ENCODE data around the gene BRAP. TPM values are rescaled to one million over a fixed set of nuclear protein-coding genes. Genes with fewer than 3 reads are reported as not detected.

Gene BRAP
- total and polyA plus RNA-seq, 10 of the 15 experiments (the other 5 are each of a cell fraction or from before 2014, with no cell fraction given) = 2.3 to 28.2 (median 17.8) TPM

DNA sequence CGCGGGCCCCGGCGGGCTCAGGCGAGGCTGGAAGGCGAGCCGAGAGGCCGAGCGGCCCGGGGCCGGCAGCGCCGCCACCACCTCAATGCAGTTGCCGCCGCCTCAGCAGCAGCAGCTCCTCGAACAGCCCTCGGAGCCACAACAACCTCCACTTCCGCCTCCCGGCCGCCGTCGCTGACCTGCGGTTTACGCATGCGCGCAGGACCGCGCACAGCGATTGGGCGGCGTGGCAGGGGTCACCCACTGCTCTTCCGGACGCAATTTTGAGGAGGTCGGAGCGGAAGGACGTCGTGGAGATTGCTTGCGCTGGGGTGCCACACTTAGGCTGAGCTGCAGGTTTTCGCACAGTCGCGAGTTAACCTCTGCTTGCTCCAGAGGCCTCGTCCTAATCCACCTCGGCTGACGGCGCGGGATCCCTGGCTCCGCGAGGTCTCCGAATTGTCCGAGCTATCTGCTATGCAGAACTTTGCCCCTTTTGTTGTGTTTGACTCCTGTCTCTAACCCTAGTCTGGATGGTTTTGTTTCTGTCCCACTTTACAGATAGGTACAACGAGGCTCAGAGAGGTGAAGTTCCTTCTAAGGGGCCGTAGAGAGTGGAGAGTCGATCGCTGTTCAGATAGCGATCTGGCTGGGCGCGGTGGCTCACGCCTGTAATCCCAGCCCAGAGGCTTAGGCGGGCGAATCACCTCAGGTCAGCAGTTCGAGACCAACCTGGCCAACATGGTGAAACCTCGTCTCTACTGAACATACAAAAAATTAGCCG is at the start of gene BRAP, which contains the start of gene ACAD10 (continued):
- TF ChIP-seq, protein P1, sequence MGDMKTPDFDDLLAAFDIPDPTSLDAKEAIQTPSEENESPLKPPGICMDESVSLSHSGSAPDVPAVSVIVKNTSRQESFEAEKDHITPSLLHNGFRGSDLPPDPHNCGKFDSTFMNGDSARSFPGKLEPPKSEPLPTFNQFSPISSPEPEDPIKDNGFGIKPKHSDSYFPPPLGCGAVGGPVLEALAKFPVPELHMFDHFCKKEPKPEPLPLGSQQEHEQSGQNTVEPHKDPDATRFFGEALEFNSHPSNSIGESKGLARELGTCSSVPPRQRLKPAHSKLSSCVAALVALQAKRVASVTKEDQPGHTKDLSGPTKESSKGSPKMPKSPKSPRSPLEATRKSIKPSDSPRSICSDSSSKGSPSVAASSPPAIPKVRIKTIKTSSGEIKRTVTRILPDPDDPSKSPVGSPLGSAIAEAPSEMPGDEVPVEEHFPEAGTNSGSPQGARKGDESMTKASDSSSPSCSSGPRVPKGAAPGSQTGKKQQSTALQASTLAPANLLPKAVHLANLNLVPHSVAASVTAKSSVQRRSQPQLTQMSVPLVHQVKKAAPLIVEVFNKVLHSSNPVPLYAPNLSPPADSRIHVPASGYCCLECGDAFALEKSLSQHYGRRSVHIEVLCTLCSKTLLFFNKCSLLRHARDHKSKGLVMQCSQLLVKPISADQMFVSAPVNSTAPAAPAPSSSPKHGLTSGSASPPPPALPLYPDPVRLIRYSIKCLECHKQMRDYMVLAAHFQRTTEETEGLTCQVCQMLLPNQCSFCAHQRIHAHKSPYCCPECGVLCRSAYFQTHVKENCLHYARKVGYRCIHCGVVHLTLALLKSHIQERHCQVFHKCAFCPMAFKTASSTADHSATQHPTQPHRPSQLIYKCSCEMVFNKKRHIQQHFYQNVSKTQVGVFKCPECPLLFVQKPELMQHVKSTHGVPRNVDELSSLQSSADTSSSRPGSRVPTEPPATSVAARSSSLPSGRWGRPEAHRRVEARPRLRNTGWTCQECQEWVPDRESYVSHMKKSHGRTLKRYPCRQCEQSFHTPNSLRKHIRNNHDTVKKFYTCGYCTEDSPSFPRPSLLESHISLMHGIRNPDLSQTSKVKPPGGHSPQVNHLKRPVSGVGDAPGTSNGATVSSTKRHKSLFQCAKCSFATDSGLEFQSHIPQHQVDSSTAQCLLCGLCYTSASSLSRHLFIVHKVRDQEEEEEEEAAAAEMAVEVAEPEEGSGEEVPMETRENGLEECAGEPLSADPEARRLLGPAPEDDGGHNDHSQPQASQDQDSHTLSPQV (IDR thresholded peaks at IDR 0.05) = 0 out of 2 replicates have a peak, but pooled peaks have one; percentile 51
- no peak for TF ChIP-seq NFIC (IDR thresholded peaks at IDR 0.05; ENCODE audit: low read depth, low read length)
- TF ChIP-seq, protein P2, sequence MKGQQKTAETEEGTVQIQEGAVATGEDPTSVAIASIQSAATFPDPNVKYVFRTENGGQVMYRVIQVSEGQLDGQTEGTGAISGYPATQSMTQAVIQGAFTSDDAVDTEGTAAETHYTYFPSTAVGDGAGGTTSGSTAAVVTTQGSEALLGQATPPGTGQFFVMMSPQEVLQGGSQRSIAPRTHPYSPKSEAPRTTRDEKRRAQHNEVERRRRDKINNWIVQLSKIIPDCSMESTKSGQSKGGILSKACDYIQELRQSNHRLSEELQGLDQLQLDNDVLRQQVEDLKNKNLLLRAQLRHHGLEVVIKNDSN (IDR thresholded peaks at IDR 0.05; ENCODE audit: borderline replicate concordance, extremely low read length, insufficient read depth, low read depth, low read length) = no peak
- peak; percentile 13; the same call in 1 of the 2 replicates for TF ChIP-seq ATF7 (IDR thresholded peaks at IDR 0.05; ENCODE audit: low read depth)
- 0 out of 2 replicates have a peak, but pooled peaks have one; percentile 51 for TF ChIP-seq TCF12 (IDR thresholded peaks at IDR 0.05; ENCODE audit: low read depth, low read length)
- no peak for TF ChIP-seq MYB (IDR thresholded peaks at IDR 0.05; ENCODE audit: borderline replicate concordance, low read depth, low read length)
- no peak for TF ChIP-seq ZZZ3 (IDR thresholded peaks at IDR 0.05; ENCODE audit: control insufficient read depth, insufficient read length, low read depth)
- peak; percentile 53 for TF ChIP-seq SIX5 (IDR thresholded peaks at IDR 0.05; ENCODE audit: low read depth, low read length, severe bottlenecking)
- TF ChIP-seq, protein P3, sequence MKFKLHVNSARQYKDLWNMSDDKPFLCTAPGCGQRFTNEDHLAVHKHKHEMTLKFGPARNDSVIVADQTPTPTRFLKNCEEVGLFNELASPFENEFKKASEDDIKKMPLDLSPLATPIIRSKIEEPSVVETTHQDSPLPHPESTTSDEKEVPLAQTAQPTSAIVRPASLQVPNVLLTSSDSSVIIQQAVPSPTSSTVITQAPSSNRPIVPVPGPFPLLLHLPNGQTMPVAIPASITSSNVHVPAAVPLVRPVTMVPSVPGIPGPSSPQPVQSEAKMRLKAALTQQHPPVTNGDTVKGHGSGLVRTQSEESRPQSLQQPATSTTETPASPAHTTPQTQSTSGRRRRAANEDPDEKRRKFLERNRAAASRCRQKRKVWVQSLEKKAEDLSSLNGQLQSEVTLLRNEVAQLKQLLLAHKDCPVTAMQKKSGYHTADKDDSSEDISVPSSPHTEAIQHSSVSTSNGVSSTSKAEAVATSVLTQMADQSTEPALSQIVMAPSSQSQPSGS (IDR thresholded peaks at IDR 0.05; ENCODE audit: low read length) = no peak
- TF ChIP-seq, protein P4, sequence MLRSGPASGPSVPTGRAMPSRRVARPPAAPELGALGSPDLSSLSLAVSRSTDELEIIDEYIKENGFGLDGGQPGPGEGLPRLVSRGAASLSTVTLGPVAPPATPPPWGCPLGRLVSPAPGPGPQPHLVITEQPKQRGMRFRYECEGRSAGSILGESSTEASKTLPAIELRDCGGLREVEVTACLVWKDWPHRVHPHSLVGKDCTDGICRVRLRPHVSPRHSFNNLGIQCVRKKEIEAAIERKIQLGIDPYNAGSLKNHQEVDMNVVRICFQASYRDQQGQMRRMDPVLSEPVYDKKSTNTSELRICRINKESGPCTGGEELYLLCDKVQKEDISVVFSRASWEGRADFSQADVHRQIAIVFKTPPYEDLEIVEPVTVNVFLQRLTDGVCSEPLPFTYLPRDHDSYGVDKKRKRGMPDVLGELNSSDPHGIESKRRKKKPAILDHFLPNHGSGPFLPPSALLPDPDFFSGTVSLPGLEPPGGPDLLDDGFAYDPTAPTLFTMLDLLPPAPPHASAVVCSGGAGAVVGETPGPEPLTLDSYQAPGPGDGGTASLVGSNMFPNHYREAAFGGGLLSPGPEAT (IDR thresholded peaks at IDR 0.05; ENCODE audit: low read depth) = peak; percentile 78
- TF ChIP-seq NBN (IDR thresholded peaks at IDR 0.05) = peak; percentile 74; the same call in 1 of the 2 replicates
- TF ChIP-seq, protein P5, sequence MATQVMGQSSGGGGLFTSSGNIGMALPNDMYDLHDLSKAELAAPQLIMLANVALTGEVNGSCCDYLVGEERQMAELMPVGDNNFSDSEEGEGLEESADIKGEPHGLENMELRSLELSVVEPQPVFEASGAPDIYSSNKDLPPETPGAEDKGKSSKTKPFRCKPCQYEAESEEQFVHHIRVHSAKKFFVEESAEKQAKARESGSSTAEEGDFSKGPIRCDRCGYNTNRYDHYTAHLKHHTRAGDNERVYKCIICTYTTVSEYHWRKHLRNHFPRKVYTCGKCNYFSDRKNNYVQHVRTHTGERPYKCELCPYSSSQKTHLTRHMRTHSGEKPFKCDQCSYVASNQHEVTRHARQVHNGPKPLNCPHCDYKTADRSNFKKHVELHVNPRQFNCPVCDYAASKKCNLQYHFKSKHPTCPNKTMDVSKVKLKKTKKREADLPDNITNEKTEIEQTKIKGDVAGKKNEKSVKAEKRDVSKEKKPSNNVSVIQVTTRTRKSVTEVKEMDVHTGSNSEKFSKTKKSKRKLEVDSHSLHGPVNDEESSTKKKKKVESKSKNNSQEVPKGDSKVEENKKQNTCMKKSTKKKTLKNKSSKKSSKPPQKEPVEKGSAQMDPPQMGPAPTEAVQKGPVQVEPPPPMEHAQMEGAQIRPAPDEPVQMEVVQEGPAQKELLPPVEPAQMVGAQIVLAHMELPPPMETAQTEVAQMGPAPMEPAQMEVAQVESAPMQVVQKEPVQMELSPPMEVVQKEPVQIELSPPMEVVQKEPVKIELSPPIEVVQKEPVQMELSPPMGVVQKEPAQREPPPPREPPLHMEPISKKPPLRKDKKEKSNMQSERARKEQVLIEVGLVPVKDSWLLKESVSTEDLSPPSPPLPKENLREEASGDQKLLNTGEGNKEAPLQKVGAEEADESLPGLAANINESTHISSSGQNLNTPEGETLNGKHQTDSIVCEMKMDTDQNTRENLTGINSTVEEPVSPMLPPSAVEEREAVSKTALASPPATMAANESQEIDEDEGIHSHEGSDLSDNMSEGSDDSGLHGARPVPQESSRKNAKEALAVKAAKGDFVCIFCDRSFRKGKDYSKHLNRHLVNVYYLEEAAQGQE (IDR thresholded peaks at IDR 0.05; ENCODE audit: low read depth, low read length) = 0 out of 2 replicates have a peak, but pooled peaks have one; percentile 47
- TF ChIP-seq, protein P6, sequence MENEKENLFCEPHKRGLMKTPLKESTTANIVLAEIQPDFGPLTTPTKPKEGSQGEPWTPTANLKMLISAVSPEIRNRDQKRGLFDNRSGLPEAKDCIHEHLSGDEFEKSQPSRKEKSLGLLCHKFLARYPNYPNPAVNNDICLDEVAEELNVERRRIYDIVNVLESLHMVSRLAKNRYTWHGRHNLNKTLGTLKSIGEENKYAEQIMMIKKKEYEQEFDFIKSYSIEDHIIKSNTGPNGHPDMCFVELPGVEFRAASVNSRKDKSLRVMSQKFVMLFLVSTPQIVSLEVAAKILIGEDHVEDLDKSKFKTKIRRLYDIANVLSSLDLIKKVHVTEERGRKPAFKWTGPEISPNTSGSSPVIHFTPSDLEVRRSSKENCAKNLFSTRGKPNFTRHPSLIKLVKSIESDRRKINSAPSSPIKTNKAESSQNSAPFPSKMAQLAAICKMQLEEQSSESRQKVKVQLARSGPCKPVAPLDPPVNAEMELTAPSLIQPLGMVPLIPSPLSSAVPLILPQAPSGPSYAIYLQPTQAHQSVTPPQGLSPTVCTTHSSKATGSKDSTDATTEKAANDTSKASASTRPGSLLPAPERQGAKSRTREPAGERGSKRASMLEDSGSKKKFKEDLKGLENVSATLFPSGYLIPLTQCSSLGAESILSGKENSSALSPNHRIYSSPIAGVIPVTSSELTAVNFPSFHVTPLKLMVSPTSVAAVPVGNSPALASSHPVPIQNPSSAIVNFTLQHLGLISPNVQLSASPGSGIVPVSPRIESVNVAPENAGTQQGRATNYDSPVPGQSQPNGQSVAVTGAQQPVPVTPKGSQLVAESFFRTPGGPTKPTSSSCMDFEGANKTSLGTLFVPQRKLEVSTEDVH (IDR thresholded peaks at IDR 0.05; ENCODE audit: low read depth, partially characterized antibody) = peak; percentile 26

Data from GM12878 (cell line).